Gastroesophageal sphincter (tissue), 3 donors: Measurements from ENCODE around the gene RNF34.

ENCODE experiments used
- POLR2AphosphoS5 ChIP-seq: sonication (generic); formaldehyde crosslinking; IDR thresholded peaks from one replicate; pipeline ENCODE4 v1.6.1; 2017; ENCODE audit warnings: antibody characterized with exemption
- TF ChIP-seq, protein P1 (sequence below), 4 experiments: fragments of 200-600 bp in 2 of 4; fragments of 450-650 bp in 2 of 4; sonication (generic) in 1 of 4; IDR thresholded peaks; one replicate each; pipeline ENCODE4 v1.5.1; 2017 to 2019; ENCODE audit warnings: antibody characterized with exemption in 4 of 4, mild to moderate bottlenecking in 2 of 4, moderate library complexity in 2 of 4

- TF ChIP-seq, protein P1, sequence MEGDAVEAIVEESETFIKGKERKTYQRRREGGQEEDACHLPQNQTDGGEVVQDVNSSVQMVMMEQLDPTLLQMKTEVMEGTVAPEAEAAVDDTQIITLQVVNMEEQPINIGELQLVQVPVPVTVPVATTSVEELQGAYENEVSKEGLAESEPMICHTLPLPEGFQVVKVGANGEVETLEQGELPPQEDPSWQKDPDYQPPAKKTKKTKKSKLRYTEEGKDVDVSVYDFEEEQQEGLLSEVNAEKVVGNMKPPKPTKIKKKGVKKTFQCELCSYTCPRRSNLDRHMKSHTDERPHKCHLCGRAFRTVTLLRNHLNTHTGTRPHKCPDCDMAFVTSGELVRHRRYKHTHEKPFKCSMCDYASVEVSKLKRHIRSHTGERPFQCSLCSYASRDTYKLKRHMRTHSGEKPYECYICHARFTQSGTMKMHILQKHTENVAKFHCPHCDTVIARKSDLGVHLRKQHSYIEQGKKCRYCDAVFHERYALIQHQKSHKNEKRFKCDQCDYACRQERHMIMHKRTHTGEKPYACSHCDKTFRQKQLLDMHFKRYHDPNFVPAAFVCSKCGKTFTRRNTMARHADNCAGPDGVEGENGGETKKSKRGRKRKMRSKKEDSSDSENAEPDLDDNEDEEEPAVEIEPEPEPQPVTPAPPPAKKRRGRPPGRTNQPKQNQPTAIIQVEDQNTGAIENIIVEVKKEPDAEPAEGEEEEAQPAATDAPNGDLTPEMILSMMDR (IDR thresholded peaks at IDR 0.05), result no peak
- TF ChIP-seq POLR2AphosphoS5, result no peak
Observed at GRCh38 chr12:121404734-121405133, 4.8 kb downstream of the RNF34 start.
